ENCODE data around the gene DYRK3. TPM values are rescaled to one million over a fixed set of nuclear protein-coding genes. Genes with fewer than 3 reads are reported as not detected.

Gene DYRK3
- total RNA-seq, 6 experiments from 2014 or later: 24.2 to 27.4 (median 26.9) TPM

DNA sequence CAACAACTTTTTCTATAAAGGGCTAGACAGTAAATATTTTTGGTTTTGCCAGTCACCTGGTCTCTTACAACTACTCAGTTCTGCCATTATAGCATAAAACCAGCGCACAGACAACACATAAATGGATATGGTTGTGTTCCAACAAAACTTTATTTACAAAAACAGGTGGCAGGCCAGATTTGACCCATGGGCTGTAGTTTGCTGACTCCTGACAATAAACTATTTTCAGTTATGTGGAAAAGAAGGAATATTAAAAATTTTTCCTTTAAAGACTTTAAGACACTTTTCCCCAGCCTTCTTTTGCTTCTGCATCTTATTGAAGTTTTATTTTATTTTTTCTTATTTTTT lies 39.0 kb upstream of the DYRK3 start:
- H3K27me3 Mint-ChIP-seq (ENCODE audit: insufficient read depth): peaks cover 2% of the 10 kb centered on the region; the same call in 1 of the 2 replicates
- no peak overlapping the region for H3K27ac Mint-ChIP-seq
- no peaks in the 10 kb centered on the region for H3K9me3 Mint-ChIP-seq
- no peak for DNase-seq
- TF ChIP-seq, protein P1, sequence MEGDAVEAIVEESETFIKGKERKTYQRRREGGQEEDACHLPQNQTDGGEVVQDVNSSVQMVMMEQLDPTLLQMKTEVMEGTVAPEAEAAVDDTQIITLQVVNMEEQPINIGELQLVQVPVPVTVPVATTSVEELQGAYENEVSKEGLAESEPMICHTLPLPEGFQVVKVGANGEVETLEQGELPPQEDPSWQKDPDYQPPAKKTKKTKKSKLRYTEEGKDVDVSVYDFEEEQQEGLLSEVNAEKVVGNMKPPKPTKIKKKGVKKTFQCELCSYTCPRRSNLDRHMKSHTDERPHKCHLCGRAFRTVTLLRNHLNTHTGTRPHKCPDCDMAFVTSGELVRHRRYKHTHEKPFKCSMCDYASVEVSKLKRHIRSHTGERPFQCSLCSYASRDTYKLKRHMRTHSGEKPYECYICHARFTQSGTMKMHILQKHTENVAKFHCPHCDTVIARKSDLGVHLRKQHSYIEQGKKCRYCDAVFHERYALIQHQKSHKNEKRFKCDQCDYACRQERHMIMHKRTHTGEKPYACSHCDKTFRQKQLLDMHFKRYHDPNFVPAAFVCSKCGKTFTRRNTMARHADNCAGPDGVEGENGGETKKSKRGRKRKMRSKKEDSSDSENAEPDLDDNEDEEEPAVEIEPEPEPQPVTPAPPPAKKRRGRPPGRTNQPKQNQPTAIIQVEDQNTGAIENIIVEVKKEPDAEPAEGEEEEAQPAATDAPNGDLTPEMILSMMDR (IDR thresholded peaks at IDR 0.05): no peak
- H3K4me3 Mint-ChIP-seq: no peak overlapping the region
- peaks cover 15% of the 10 kb centered on the region for H3K4me1 Mint-ChIP-seq (ENCODE audit: low read depth)
- peaks cover 34% of the 10 kb centered on the region for H3K36me3 Mint-ChIP-seq (ENCODE audit: low read depth)

DNA sequence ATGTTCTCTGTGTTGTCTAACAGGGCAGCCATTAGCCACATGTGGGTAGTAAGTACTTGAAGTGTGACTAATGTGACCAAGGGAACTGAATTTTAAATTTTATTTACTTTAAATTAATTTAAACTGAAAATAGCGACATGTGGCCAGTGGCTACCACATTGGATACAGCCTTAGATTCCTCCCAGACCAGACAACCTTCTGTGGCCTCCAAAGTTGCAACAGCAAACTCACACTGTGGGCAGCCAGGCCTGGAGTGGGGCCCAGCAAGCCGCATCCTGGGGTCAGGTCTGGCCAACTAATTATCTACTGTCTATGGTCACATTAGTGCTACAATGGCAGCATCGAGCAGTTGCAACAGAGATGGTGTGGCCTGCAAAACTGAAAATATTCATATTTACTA lies 34.8 kb upstream of the DYRK3 start:
- Mint-ChIP-seq H3K9me3 (no peaks in the 10 kb centered on the region), H3K4me3 (no peak overlapping the region), H3K27me3 (ENCODE audit: insufficient read depth) (peaks cover 2% of the 10 kb centered on the region; the same call in 1 of the 2 replicates), H3K4me1 (ENCODE audit: low read depth) (no peaks in the 10 kb centered on the region), H3K36me3 (ENCODE audit: low read depth) (peaks cover 11% of the 10 kb centered on the region), H3K27ac (no peak overlapping the region)
- TF ChIP-seq, protein P1 (IDR thresholded peaks at IDR 0.05): no peak
- DNase-seq: no peak

DNA sequence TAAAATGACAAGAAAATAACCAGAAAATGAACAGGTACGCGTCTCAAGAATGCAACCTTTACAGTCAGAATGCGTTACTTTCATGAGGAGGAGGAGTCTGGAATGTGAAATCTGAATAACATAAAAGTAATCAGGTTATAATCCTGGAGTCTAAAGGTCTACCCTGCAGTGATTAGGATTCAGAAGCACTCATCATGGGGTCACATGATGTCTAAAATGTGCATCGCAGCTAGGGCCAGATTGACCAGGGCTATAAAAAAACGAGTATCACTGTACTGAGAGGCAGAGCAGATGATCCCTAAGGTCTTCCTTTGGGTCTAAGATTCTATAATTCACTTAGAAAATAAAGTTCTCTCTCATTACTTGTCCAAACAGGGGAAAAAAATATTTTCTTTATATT lies 30.5 kb upstream of the DYRK3 start:
- H3K36me3 Mint-ChIP-seq (ENCODE audit: low read depth): peaks cover 13% of the 10 kb centered on the region
- DNase-seq: no peak
- no peaks in the 10 kb centered on the region for H3K9me3 Mint-ChIP-seq
- H3K4me1 Mint-ChIP-seq (ENCODE audit: low read depth): no peaks in the 10 kb centered on the region
- H3K4me3 Mint-ChIP-seq: no peak overlapping the region
- no peaks in the 10 kb centered on the region for H3K27me3 Mint-ChIP-seq (ENCODE audit: insufficient read depth)
- TF ChIP-seq, protein P1 (IDR thresholded peaks at IDR 0.05): no peak
- H3K27ac Mint-ChIP-seq: no peak overlapping the region

GRCh38 chr1:206606867-206607266 lies 28.5 kb upstream of the DYRK3 start:
- no peak overlapping the region for H3K4me3 Mint-ChIP-seq
- H3K36me3 Mint-ChIP-seq (ENCODE audit: low read depth): peaks cover 25% of the 10 kb centered on the region
- DNase-seq: peak; percentile 55

GRCh38 chr1:206608108-206608698 lies 27.1 kb upstream of the DYRK3 start:
- Mint-ChIP-seq H3K9me3 (no peaks in the 10 kb centered on the region), H3K4me3 (no peak overlapping the region), H3K36me3 (ENCODE audit: low read depth) (peaks cover 25% of the 10 kb centered on the region), H3K4me1 (ENCODE audit: low read depth) (peaks cover 15% of the 10 kb centered on the region), H3K27me3 (ENCODE audit: insufficient read depth) (no peaks in the 10 kb centered on the region), H3K27ac (no peak overlapping the region)
- DNase-seq: peak; percentile 30
- TF ChIP-seq, protein P1 (IDR thresholded peaks at IDR 0.05): peak; percentile 90

More at GRCh38 chr1:206606867-206607266, 28.5 kb upstream of the DYRK3 start:
- no peaks in the 10 kb centered on the region for H3K9me3 Mint-ChIP-seq
- H3K4me1 Mint-ChIP-seq (ENCODE audit: low read depth): peaks cover 13% of the 10 kb centered on the region
- H3K27me3 Mint-ChIP-seq (ENCODE audit: insufficient read depth): no peaks in the 10 kb centered on the region
- H3K27ac Mint-ChIP-seq: no peak overlapping the region
- TF ChIP-seq, protein P1 (IDR thresholded peaks at IDR 0.05): peak; percentile 80
